HG03139 (cell line): ENCODE results near the gene SLC35F6.
A peak's percentile ranks its signal among the peaks of the same experiment; 100 is the strongest.

ENCODE experiments used
- ATAC-seq: cut with Tn5 transposase; IDR thresholded peaks from one replicate; pipeline ENCODE4 v1.9.1; 2021; ENCODE audit not compliant: unreplicated experiment

Gene SLC35F6, protein sequence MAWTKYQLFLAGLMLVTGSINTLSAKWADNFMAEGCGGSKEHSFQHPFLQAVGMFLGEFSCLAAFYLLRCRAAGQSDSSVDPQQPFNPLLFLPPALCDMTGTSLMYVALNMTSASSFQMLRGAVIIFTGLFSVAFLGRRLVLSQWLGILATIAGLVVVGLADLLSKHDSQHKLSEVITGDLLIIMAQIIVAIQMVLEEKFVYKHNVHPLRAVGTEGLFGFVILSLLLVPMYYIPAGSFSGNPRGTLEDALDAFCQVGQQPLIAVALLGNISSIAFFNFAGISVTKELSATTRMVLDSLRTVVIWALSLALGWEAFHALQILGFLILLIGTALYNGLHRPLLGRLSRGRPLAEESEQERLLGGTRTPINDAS

GRCh38 chr2:26764078-26764887, at the start of gene SLC35F6:
TSS of gene SLC35F6 (plus strand) at chr2:26764284. CDS start at chr2:26764350, 66 bp downstream.
- peak; percentile 74 for ATAC-seq

DNA sequence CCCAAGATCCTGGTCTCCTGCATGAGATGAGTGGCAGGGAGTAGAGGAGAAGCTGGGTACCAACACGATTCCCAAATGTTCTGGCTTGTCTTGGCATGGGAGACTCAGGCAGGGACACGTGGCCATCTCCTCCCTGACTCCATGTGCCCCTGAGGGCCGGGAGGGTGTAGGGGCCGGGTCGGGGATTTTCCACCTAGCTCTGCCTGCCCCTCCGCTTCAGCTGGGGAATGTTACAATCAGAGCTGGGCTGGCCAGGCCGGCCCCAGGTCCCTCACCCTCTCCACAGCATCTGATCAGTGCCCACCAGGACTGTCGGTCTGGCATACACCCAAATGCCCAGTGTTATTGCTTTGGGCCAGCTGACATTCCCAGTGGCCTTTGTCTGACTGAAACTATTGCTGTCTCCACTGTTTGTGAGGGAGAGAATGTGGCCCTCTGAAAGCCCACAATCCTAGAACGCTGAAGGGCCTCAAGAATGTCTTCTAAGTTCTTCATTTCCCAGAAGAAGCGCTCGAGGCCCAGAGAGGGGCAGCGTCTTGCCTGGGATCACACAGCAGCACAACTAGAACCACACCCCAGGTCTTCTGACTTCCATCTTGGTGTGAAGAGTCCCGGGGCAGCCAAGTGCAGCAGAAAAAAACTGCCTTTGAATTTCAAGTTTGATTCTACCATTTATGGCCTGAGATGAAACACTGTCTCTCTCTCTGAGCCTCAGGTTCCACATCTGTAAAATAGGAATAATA, 48.4 kb upstream of the SLC35F6 start:
- ATAC-seq: no peak

DNA sequence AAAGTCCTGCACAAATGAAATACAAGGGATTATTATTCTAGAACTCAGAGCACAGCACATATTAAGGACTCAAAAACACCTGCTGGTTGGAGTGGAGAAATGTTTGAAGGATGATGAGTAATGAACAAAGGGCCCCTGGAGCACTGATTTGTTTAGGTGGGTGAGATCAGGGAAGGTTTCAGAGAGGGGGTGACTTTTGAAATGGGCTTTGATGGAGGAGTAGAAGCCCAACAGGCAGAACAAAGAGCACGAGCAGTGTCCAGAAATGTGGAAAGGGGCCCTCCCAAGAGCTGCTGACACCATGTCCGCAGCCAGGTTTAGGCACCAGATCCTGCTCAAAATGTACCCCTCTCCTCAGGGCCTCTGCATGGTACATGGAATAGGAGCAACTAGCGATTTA, 47.7 kb upstream of the SLC35F6 start:
- ATAC-seq: no peak

GRCh38 chr2:26716769-26717168, 47.3 kb upstream of the SLC35F6 start:
- ATAC-seq: no peak

- no peak for ATAC-seq
Measured at GRCh38 chr2:26717362-26717761, 46.7 kb upstream of the SLC35F6 start.

GRCh38 chr2:26718949-26719686, 45.0 kb upstream of the SLC35F6 start:
- ATAC-seq: no peak

- ATAC-seq: no peak
Measured at GRCh38 chr2:26720322-26721114, 43.6 kb upstream of the SLC35F6 start.

GRCh38 chr2:26721115-26722032, 42.7 kb upstream of the SLC35F6 start:
- ATAC-seq: no peak

DNA sequence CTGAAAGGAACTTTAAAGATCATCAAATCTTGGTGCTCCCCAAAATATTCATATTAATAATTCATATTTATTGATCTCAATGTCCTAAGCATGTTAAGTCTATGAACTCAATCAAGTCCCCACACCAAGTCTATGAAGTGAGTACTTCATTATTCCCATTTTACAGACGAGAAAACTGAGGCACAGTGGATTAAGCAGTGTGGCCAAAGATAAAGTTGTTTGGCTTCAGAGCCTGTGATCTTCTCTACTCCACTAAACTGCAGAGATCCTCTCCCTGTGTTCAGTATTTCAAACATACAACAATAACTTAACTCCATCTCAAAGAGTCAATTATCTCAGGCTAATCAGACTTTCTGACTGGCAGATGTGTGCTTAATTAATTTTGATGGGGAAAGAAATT, 41.8 kb upstream of the SLC35F6 start:
- ATAC-seq: no peak

DNA sequence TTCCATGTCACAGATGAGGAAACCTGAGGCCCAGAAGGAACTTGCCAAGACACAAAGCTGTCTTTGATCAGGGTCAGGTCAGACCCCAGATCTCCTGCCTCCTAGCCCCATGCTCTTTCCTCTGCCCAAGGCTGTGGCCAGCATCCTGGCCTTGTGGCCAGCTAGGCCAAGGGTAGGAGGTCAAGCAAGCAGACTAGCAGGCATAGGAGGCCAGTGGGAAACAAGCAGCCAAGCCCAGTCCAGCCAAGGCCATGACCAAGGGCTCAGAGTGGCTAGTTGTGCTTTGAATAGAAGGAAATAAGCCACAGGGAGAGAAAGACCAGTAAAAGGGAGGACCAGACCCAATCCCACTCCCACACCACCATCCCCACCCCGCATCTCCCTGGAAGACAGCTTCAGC, 41.2 kb upstream of the SLC35F6 start:
- no peak for ATAC-seq

- no peak for ATAC-seq
Measured at GRCh38 chr2:26723475-26723874, 40.6 kb upstream of the SLC35F6 start.

DNA sequence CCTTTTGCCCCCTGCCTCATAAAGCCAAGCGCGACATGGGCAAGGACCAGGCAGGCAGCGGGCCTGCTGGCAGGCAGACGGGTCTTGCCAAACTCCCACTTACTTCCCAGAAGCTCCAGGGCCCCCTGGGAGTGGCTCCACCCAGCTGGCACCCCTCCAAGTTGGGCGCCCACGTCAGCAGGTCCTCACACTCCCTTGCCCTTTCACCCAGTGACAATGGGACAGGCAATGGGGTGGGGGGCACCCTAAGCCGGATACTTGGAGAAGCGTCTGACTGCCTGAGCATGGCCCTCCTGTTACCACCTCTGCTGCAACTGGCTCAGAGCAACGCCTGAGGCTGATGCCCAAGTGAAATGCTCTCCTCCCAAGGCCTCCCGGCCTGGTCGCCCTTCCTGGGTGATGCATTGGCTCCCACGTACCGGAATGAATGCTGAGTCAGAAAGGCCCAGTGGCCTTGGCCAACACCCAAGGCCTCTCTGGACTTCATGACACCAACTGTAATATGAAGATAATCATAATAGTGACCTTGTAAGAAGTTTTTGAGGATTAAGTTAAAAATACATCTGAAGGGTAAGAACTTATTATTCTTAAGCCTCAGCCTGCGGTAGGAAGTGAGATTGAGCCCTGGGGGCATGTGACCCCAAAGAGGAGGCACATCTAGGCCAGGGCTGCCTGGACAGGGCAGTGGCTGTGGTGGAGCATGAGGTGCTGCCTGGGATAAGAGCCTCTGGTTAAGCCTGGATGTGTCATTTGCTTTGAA, 39.9 kb upstream of the SLC35F6 start:
- ATAC-seq: no peak

- no peak for ATAC-seq
Measured at GRCh38 chr2:26724784-26725520, 39.1 kb upstream of the SLC35F6 start.

GRCh38 chr2:26725521-26725820, 38.6 kb upstream of the SLC35F6 start:
- no peak for ATAC-seq

GRCh38 chr2:26726228-26726627, 37.9 kb upstream of the SLC35F6 start:
- no peak for ATAC-seq

- no peak for ATAC-seq
Measured at GRCh38 chr2:26727641-26728561, 36.2 kb upstream of the SLC35F6 start.

GRCh38 chr2:26729311-26729710, 34.8 kb upstream of the SLC35F6 start:
- ATAC-seq: no peak
